Stimulated activated CD4-positive, alpha-beta T cell treated with anti-CD3 and anti-CD28 coated beads, Interleukin-2, amount 100 ng/mL, for 48 hours (primary cell): ENCODE results near the gene BIK.
"Not testable (repeated sequence)": the region's sequence is repeated elsewhere in the genome, so short reads cannot be mapped to it uniquely, and the experiment has no call there.

Experiments used
- DNase-seq, 2 donors: peaks; one replicate each; pipeline ENCODE4 v3.0.0-alpha.2; 2020

Gene BIK

GRCh38 chr22:43136801-43137200, 26.3 kb downstream of the BIK start:
- DNase-seq, result no peak

- DNase-seq, result peak; percentile 78 to 80
Observed at GRCh38 chr22:43142880-43143562, 32.5 kb downstream of the BIK start, which contains the start of gene MCAT. Gene MCAT (minus strand): TSS chr22:43143398. CDS start chr22:43143348, 50 bp downstream.

- DNase-seq, result no peak
Observed at GRCh38 chr22:43144949-43145348, 34.4 kb downstream of the BIK start.

DNA sequence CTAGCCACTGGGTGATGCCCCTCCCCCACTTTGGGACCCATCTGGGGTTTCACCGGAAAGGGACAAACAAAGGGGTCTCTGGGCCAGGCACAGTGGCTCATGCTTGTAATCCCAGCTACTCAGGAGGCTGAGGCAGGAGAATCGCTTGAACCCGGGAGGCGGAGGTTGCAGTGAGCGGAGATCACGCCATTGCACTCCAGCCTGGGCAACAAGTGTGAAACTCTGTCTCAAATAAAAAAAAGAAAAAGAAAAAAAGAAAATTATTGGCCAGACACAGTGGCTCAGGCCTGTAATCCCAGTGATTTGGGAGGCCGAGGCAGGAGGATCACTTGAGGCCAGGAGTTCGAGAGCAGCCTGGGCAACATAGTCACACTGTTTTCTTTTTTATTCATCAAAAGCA, 34.8 kb downstream of the BIK start:
- DNase-seq, result not testable (repeated sequence)

GRCh38 chr22:43146332-43146731, 35.8 kb downstream of the BIK start:
- not testable (repeated sequence) for DNase-seq

- DNase-seq, result no peak
Observed at GRCh38 chr22:43147821-43148220, 37.3 kb downstream of the BIK start.

GRCh38 chr22:43148581-43148980, 38.0 kb downstream of the BIK start:
- DNase-seq, result no peak

- DNase-seq, result no peak
Observed at GRCh38 chr22:43150731-43151206, 40.2 kb downstream of the BIK start.

DNA sequence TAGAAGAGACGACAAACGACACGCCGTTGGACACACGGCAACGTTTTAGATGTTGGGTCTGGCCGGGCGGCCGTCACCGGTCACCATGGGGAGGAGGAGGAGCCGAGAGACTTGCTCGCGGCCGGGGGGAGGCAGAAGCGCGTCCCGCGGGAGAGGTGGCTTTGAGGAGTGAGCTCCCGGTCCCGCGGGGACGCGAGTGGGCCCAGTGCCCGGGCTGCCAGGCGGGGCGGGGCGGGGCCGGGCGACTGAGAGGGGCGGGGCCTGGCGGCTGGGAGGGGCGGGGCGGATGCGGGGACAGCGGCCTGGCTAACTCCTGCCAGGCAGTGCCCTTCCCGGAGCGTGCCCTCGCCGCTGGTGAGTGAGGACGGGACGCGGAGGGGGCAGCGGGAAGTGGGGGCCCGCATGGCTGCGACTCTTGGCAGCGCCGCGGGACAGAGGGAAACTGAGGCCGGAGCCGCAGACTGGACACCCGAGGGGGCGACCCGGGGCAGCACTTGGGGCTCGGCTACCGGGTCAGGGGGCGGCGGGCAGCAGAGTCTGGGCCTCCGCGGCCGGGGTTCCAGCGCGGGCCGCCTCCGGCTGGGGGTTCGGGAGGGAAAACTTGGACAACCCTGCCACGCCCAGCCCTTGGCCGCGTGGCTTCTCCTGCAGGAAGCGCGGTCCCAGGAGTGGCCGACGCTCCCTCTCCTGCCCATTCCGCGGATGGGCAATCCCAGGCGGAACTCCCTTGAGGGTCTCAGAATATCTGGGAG, 40.9 kb downstream of the BIK start, which contains the start of gene TSPO:
TSPO (plus strand) TSS at position 309 of the 752 bp plus-strand sequence. CDS start 7,680 bp downstream, outside the sequence.
- DNase-seq, result peak; percentile 55 to 58

GRCh38 chr22:43152003-43152356, 41.4 kb downstream of the BIK start:
- DNase-seq, result no peak

DNA sequence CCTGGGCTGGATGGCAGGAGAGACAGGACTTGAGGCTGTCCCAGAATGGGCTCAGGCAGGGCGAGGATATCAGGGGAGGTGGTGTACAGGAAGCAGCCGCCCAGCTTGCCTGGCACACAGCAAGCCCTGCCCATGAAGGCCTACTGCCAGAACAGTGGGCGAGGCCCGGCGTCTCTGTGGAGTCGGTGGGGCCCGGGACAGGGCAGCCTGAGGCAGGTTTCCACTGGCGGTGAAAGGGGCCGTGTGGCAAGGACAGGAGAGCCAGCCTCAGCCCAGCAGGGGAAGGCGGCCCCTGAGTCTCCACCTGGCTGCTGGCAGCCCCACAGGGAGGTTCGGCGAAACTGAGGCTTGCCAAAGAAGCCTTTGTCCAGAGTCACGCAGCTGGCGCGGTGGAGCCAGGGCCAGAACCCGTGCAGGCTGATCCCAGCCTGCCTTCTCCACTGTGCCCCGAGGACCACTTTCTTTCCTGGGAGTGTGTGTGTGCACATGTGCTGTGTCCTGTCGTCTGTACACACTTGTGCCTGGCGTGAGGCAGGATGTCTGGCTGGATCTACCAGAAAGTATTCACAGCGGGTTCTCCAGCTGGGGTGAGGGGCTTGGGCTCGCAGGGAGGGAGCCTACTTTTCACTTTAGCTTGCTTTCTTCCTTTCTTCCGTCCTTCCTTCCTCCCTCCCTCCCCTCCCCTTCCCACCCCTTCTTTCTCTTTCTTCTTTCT, 42.0 kb downstream of the BIK start:
- peak; percentile 44 to 56 for DNase-seq

DNA sequence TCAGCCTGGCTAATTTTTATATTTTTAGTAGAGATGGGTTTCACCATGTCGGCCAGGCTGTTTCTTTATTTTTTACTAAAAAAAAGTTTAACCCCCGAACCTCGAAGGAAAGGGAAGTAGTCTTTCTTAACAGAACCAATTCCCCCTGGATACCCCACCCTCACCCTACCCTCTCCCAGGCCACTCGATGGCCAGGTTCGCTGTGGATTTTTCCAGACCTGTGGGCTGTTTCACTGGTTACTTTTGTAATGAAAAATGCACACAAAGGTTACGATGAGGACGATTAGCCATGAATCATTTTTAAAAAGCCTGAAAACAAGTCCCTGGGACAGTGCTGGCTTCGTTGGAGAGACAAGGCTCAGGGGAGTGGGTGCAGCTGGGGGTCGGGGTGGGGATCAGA, 43.3 kb downstream of the BIK start:
- no peak for DNase-seq

DNA sequence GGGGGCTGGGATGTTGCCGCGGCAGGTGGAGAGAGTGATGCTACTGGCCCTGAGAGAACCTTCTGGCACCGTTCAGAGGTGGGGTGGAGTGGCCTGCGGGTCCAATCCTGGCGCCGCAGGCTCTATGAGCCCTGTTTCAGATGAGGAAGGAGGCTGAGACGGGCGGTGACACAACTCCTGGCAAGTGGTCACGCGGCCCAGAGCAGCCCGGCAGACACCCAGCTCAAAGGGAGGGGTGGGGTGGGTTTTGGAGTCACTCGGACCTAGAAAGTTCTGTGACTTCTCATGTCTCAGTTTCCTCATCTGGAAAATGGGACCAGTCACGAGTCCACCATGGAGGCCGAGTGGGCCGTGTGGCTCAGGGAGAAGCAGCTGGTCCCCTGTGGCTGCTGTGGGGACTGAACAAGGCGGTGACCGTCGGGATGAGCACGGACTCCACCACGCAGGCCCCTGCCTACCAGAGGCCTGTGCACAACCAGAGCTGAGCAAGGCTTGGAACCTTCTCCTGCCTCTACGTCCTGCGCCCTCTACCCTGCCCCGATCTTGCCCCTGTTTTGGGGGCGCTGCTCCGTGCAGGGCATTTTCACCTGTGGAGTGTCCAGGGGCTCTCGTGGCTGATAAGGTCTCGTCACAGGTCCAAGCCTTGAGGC, 44.5 kb downstream of the BIK start:
- no peak for DNase-seq

GRCh38 chr22:43155789-43156188, 45.2 kb downstream of the BIK start:
- DNase-seq, result no peak

DNA sequence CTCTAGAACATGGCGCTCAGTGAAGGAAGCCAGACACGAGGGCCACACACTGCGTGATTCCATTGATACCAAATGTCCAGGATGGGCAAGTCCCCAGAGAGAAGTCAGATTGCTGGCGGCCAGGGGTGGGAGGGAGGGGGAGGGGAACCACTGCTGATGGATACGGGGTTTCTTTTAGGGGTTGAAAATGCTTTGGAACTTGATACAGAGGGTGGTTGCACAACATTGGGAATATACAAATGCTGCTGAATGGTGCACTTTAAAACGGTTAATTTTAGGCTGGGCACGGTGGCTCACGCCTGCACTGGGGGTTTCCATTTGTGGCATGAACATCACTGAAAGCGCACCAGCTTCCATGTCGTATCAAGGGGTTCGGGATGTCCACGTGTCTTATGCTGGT, 45.9 kb downstream of the BIK start:
- DNase-seq, result no peak

- no peak for DNase-seq
Observed at GRCh38 chr22:43157874-43158546, 47.5 kb downstream of the BIK start.

DNA sequence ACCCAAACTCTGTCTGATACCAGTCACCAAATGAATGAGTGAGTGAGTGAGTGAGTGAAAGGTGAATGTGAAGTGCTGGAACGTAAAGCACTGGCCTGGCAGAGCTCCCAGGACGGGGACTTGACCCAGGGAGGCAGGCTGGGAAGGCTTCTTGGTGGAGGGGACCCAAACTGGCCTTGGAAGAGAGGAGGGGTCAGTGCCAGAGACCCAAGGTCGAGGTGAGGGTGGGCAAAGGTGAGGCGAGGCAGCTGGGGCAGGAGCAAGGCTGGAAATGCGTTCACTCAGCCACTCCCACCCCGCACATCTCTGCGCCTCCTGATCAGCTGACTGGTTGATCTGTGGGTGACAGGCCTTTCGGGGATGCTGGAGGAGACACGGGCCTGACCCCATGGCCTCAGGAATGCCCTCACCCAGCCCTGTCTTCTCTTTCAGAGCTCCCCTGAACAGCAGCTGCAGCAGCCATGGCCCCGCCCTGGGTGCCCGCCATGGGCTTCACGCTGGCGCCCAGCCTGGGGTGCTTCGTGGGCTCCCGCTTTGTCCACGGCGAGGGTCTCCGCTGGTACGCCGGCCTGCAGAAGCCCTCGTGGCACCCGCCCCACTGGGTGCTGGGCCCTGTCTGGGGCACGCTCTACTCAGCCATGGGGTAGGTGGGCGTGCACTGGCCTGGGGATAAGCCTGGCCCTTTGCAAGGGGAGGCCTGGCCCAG, 48.4 kb downstream of the BIK start:
- no peak for DNase-seq

DNA sequence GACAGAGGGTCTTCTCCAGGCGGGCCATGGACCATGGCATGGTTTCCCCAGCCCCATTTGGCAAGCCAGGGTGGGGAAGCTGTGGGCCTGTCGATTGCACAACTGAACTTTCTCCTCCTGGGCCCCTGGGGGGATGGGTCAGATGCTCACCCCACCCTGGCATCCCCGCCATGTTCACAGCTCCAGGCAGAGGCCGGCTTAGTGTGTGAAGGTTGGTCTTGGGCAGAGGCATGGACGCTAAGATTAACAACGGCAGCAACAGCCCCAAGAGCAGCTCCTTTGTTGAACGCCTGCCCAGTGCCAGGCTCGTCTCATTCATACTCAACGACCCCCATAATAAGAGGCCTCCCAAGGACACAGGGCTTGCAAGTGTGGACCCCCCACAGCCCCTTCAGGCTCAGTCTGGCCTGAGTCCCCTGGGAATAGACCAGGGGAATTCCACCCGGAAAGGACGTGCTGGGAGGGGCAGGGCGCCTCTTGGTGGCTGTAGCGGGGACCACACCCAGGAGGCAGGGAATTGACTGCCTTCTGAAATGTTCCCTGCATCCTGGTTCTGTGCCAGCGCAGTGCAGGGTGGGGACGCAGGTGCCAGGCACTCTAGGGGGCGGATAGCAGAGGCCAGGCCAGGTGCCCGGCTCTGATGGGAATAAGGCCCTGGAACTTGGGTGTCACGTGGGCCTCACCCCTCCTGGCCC, 49.1 kb downstream of the BIK start:
- DNase-seq, result no peak

DNA sequence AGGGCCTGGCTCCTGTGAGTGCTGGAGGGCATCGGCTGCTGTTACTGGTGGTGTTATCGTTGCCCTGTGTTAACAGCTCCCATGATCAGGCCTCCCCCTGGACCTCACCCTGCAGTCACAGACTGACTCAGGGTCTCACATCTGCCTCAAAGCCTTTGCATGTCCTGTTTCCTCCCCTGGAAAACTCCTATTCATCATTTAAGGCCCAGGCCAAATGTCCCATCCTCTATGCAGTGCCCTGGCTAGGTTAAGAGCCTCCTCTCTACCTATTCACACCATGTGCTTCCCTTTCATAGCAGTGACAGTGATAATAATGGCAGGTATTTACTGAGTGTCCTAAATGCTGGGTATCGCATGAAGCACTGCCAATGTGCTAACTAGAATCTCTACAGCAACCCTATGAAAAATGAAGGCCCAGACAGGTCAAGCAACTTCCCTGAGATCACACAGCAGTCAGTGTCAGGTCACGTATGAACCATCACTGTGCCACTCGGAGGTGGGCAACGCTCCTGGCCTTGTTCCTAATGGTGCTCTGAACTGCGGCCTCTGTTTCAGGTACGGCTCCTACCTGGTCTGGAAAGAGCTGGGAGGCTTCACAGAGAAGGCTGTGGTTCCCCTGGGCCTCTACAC, 50.1 kb downstream of the BIK start:
- DNase-seq, result no peak

DNA sequence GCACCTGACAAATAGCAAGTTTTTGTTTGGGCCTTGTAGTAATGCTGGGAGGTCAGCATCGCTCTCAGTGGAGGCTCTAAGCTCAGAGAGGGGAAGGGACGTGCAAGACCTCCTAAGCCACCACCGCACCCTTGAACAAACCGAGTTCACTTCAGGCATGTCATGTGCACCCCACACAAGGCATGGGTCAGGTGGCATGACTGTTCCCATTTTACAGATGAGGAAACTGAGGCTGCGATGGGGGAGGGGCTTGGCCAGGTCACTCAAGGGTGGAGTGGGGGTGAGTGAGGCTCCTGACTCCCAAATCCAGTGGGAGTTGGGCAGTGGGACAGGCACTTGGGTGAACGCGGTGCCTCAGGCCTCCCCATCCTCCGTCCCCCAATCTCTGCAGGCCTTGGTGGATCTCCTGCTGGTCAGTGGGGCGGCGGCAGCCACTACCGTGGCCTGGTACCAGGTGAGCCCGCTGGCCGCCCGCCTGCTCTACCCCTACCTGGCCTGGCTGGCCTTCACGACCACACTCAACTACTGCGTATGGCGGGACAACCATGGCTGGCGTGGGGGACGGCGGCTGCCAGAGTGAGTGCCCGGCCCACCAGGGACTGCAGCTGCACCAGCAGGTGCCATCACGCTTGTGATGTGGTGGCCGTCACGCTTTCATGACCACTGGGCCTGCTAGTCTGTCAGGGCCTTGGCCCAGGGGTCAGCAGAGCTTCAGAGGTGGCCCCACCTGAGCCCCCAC, 52.0 kb downstream of the BIK start:
- DNase-seq, result no peak
